ENCODE data around the gene KRT86.
"Not testable (repeated sequence)": the region's sequence is repeated elsewhere in the genome, so short reads cannot be mapped to it uniquely, and the experiment has no call there.

The KRT86 gene

GRCh38 chr12:52239767-52240166 is 34.7 kb upstream of the KRT86 start:
- DNase-seq: no peak

- not testable (repeated sequence) for DNase-seq
These were observed 34.2 kb upstream of the KRT86 start for GRCh38 chr12:52240247-52240646.

- DNase-seq: no peak
These were observed 33.1 kb upstream of the KRT86 start for GRCh38 chr12:52241205-52241842.

- DNase-seq: no peak
These were observed 31.8 kb upstream of the KRT86 start for GRCh38 chr12:52242442-52243258.

- DNase-seq: no peak
These were observed 31.1 kb upstream of the KRT86 start for GRCh38 chr12:52243259-52243855.

DNA sequence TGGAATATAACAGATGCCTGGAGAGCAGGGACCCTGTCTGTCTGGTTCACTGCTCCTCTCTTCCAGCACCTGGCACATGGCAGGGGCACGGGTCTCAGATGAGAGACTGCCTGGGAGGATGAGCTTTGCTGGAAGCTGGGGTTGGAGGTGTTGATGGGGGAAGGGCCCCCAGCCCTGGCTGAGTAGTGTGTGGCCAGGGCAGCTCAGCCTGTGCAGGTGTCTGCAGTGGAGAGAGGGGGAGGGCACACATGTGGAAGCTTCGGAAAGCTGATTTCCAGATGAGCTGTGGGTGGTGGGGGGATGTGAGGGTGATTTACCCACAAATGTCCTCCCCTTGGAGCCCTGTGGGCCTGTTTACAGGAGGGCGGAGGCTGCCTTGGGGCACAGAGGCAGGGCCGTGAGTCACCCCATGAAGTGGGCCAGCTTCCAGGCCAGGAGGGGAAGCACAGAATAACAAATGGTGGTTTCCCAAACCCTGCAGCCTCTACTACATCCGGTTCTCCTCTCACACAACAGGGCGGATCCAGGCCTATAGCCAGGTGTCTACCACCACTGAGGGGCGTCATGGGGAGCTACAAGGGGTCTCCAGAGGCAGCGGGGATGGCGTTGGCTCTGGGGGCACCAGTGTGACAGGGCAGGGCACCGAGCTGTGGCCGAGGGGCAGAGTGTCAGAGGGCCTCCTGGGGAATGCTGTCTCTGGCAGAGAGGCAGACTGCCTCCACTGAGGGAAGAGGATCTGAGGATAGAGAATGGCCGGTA is 30.4 kb upstream of the KRT86 start:
- no peak for DNase-seq

GRCh38 chr12:52244615-52244994 is 29.8 kb upstream of the KRT86 start:
- no peak for DNase-seq

GRCh38 chr12:52245259-52245961 is 29.0 kb upstream of the KRT86 start:
- no peak for DNase-seq

DNA sequence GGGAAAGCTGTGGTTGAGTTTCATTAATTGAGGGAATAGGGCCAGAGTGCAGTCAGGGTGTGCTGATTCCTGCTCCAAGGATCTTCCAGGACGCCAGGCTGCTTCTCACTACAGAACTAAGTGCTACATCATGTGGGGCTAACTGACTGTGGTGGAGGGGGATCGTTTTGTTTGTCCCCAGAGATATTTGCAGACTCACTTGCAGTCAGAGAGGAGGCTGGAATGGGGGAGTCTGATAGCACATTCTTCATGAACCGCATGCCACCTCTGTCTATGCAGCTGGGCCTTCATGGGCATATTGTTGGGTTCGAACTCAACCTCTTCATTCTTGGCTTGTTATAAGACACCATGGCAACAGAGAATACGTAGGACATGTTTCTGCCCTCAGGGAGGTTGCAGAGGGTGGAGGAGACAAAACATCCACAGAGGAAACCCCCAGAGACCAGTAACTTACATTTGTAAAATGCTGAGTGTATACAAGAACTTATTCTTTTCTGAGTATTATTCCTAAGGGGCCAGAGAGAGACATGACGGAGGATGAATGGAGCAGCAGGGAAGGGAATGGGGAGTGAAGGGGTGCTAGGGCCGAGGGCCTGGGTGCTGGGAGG is 28.4 kb upstream of the KRT86 start:
- no peak for DNase-seq

- DNase-seq: no peak
These were observed 27.5 kb upstream of the KRT86 start for GRCh38 chr12:52246720-52247621.

DNA sequence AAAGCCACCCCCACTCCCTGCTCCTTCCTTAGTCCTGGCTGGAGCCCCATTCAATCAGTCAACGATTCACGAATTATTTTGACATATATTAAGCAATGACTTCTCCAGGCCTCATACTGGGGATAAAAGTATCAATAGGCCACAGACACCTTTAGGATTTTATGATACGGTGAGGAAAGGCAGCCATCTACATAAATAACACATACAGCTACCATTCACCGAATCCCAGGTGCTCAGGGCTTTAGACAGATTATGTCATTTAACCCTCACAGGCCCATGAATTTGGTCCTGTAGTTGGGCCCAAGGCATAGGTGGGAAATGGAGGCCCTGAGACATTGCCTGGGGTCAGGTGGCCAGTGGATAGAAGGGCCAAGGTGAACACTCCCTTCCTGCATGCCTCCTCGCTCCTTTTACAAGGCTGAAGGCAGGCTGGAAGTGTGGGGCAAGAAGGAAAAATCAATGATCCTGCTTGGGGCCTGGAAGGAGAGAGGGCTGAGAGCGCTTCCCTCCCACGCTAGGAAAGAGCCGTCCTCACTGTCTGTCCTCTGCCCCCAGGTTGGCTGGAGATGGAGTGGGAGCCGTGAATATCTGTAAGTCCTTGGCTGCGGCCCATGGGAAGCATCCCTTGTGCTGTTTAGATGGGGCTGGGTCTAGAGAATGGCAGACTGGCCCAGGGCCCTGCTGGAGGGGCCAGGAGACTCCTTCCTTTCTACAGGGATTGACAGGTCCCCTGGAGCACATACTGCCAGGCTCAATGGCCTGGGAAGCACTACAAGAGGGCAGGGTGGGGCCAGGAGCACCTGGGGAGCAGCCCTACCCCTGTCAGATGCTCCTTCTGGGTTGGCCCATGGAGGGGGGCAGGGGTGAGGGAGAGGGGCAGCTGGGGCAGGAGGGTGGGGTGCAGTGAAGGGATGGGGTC is 26.6 kb upstream of the KRT86 start:
- no peak for DNase-seq

GRCh38 chr12:52248541-52249461 is 25.6 kb upstream of the KRT86 start:
- DNase-seq: no peak

DNA sequence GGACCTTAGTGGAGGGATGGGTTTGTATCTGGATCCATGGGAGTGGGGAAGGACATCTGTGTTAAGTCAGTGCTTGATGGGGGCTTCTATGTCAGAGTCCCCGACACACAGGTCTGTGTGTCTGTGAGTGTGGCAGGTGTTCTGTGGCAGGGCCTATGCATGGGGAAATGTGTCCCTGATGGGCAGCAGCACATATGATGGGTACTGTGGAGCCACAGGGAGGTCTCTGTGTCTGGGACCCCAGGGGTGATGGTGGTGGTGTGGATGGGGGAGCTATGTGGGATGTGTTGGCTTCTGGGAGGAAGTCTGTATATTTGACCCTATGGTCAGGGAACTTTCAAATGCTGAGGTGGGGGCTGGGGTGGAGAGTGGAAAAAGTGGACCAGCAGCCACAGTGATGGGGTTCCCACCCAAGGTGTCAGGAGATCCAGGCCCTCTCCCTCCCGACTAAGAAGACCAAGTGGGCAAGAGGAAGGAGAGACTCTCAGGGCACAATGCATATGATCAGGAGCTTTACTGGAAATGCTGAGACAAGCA is 24.9 kb upstream of the KRT86 start:
- no peak for DNase-seq

DNA sequence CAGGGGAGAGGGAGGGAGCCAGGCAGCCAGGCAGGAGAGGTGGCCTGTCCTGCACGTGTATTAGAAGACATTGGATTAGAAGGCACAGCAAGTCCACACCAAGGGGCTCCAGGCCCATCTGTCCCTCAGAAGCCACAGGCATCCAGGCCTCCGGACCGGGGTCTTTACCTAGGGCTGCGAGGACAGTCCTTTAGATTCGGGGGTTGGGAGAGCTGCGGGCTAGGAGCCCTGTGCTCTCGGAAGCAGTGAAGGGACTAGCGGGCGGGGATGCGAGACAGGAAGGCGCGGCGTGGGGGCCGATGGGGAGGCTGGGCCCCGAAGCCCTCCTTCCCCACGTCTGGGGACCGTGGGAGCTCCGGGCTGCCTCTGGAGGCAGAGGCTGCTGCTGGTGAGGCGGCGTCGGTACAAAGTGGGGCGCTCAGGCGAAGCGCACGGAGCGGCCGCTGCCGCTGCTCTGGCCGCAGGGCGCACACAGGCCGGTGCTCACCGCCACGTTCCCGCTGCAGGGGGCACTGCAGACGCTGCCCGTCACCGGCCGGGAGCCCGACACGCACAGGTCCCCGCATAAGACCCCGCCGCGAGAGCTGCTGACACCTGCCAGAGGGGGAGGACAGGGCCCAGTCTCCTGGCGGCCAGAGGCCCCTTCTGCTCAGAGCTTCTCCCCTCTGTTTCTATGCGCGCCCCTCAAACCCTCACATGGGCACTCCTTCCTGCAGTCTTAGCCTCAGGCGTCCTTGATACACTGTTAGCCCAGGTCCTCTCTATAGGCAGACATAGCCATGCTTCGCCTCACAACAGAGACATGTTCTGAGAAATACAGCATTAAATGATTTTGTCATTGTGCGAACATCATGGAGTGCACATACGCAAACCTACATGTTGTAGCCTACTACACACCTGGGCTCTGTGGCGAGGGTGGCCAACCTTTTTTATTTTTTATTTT is 24.1 kb upstream of the KRT86 start:
- DNase-seq: no peak

GRCh38 chr12:52251367-52252051 is 22.9 kb upstream of the KRT86 start:
- no peak for DNase-seq

GRCh38 chr12:52252175-52252615 is 22.2 kb upstream of the KRT86 start:
- DNase-seq: not testable (repeated sequence)
